HG03520 (cell line): ENCODE results near the gene MCM3AP.
A peak's percentile ranks its signal among the peaks of the same experiment; 100 is the strongest.
"Not testable (repeated sequence)": the region's sequence is repeated elsewhere in the genome, so short reads cannot be mapped to it uniquely, and the experiment has no call there.

Experiments used
- ATAC-seq: cut with Tn5 transposase; IDR thresholded peaks from one replicate; pipeline ENCODE4 v1.9.1; 2021; ENCODE audit warnings: mild to moderate bottlenecking, moderate library complexity; ENCODE audit not compliant: unreplicated experiment

MCM3AP gene

DNA sequence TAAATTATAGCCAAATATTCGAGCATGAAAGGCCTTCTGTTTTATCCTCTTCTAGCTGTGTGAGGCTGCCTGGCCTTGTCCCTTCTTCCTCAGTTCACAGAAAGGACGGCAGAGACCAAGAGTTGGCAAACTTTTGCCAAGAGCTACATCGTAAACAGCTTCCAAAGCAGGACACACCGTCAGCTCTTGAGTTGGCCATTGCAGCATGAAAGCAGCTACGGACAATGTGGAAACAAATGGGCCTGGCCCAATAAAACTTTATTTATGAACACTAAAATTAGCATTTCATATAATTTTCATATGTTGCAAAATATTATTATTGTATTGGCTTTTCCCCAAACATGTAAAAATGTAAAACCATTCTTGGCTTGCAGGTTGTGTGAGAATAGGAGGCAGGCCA lies 27.5 kb upstream of the MCM3AP start:
- no peak for ATAC-seq

DNA sequence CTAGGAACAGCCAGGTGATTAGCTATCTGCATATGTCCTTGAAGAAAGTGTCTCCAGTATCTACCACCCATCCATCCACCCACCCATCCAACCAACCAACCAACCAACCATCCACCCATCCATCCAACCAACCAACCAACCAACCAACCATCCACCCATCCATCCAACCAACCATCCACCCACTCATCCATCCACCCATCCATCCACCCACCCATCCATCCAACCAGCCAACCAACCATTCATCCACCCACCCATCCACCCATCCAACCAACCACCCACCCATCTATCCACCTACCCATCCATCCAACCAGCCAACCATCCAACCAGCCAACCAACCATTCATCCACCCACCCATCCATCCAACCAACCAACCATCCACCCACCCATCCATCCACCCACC lies 26.2 kb upstream of the MCM3AP start:
- no peak for ATAC-seq

DNA sequence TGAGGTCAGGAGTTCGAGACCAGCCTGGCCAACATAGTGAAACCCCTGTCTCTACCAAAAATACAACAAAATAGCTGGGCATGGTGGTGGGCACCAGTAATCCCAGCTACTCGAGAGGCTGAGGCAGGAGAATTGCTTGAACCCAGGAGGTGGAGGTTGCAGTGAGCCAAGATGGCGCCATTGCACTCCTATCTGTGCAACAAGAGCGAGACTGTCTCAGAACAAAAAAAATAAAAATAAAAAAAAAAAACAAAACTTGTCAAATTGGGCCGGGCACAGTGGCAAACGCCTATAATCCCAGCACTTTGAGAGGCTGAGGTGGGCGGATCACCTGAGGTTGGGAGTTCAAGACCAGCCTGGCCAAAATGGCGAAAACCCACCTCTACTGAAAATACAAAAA lies 24.8 kb upstream of the MCM3AP start:
- not testable (repeated sequence) for ATAC-seq

DNA sequence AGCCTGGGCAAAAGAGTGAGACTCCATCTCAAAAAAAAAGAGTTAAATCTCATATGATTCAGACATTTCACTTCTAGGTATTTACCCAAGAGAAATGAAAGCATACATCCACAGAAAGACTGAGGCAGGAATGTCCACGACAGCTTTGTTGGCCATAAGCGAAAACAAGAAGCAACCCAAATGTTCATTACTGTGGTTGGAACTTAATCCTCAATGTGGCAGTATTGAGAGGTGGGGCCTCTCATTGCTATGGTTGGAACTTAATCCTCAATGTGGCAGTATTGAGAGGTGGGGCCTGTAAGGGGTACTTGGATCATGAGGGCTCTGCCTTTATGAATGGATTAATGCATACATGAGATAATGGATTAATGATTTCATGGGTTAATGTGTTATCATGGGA lies 23.0 kb upstream of the MCM3AP start:
- ATAC-seq = no peak

DNA sequence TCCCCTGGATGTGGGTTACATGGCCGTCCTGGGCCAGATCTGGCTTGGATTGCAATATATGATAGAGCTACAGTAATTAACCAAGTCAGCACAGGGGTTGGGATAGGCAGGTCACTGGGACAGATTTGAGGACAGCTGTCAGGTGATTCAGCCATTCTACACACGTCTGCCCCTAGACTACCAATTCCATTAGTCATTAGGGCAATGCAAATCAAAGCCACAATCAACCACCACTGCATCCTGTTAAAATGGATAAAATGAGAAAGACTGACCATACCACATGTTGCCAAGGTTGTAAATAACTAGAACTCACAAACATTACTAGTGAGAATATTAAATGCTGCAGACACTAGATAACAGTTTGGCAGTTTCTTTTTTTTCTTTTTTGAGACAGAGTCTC lies 22.2 kb upstream of the MCM3AP start:
- ATAC-seq = no peak

DNA sequence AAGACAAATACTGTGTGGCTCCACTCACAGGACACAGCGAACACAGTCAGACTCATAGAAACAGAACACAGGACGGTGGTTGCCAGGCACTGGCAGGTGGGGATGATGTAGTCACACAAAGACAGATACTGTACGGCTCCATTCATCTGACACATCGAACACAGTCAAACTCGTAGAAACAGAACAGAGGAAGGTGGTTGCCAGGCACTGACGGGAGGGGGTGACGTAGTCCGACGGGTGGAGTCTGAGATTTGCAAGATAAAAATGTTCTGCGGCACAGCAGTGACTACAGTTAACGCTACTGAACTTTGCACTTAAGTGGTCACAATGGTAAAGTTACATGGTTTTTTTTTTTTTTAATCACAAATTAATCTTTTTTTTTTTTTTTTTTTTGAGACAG lies 19.5 kb upstream of the MCM3AP start:
- no peak for ATAC-seq

DNA sequence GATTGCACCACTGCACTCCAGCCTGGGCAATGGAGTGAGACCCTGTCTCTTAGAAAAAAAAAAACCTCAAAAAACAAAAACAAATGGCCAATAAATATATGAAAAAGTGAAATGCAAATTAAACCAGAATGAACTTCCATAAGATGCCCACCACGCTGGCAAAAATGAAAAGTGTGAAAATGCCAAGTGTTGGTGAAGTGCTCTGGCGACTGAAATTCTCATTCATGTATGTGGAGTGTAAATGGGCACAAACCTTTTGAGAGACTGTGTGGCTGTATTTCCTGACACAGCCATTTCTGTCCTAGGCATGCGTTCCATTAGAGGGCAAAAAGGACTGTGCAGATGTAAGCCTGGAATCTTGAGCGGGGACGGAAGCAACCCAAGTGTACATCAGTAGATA lies 19.0 kb upstream of the MCM3AP start:
- ATAC-seq = no peak

DNA sequence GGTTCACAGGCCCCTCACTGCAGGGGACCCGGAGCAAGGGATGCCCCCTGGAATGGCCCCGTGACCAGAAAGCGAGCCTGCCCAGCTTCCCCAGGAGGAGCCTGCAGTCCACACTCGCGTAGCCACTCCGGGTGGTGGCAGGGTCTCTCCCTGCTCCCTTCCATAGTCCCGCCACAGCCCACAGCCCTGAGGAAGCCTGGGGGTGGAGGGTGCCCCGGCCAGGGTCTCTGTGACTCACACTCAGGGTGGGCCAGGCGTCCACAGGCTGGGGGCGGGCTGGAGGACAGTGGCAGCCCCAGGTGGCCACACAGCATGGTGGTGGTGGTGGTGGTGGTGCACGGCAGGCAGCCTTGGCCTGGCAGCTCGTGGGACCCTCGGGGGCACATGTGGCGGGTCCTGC lies 16.3 kb upstream of the MCM3AP start:
- ATAC-seq = no peak

DNA sequence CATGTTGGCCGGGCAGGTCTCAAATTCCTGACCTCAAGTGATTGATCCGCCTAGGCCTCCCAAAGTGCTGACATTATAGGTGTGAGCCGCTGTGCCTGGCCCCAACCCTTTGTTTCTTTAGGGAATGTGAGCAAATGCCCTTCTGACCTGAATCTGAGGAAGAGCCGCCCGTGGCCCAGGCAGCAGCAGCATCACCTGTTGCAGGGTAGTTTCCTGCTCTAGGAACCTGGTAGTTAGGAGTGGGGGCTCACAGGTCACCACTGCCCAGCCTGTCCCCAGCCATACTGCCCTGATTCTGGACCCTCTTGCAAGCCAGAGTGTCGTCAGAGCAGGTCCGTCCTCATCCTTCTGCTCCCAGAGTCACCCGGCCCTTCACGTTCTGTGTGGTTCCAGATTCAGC lies 13.8 kb upstream of the MCM3AP start:
- no peak for ATAC-seq

DNA sequence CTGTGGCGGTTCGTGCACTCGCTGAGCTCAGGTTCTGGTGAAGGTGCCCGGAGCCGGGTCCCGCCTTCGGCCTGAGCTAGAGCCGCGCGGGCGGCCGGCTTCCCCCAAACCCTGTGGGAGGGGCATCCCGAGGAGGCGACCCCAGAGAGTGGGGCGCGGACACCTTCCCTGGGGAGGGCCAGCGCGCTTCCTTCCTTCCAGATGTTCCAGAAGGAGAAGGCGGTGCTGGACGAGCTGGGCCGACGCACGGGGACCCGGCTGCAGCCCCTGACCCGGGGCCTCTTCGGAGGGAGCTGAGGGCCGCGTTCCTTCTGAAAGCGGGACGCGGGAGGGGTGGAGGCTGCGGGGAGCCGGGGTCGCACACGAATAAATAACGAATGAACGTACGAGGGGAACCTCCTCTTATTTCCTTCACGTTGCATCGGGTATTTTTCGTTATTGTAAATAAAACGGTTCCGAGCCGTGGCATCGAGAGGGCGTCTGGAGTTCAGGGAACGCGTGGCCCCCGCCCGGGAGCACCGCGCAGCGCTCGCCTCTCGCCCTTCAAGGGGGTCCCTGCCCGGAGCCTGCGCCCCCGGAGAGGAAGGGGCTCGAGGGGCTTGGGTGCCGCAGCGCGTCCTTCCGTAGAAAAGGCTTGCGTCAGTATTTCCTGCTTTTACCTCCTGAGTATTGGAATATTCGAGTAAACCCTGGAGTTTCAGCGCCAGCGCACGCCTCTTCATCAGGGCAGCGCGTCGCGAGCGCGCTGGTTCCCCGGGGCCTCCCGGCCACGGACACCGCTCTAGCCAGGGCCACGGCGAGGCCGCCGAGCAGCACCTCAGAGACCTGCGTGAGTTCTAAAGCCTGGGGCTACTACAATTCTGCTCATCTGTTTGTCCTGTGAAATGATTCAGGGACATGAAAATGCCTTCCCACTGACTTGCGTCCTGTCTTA lies 12.2 kb upstream of the MCM3AP start:
- no peak for ATAC-seq

DNA sequence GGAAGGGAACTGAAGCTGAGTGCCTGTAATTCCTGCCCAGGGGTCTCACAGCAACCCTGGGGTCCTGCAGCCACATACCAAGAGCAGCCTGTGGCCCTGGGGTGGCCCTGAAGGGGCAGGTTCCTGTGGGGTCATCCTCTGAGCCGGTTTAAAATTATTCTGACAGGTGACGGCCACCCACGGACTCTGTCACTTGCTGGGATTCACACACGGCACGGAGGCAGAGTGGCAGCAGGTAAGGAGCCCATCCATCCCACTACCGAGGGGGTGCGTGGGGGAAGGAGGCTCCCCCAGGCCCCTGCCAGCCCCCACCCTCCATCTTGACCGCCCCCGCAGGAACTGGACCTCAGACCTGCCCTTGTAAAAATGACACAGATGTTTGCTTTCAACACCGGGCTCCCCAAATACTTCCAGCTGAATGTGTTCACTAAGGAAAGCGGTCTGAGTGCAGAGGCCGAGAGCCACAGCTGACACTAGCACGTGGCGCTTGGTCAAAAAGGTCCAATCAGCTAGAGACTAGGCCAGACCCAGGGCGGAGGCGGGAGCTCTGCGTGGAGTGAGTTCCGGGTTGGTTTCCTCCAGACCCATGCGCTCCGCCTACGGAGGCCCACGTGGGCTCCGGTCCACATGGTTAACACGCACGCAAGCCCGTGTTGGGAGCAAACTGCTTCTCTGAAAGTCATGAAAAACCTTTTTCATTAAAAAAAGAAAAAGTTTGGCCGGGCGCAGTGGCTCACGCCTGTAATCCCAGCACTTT lies 10.8 kb upstream of the MCM3AP start:
- no peak for ATAC-seq

DNA sequence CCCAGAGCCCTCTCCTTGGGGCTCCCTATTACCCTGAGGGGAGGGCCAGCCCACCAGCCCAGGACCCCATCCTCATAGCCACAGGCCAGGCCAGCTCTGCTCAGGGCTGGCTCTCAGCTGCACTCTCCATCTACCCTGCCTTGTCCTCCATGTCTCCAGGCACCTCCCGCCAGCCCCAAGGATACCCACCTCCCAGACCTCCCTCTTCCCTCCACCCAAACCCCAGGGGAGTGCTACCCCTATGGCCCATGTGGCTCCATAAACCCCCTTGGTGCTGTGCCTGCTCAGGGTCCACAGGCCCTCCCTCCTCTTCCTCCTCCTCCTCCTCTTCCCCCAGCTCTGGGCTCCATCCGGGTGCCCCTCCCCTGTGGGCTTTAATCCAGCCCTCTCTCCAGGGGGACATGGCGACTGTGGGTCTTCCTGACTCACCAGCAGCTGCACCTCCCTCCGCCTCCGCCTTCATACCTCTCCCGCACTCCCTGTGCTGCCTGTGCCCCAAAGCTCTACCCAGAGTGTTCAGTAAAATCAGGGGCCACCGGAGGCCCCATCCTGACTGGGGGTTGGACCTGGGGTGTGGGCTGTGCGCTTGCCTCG lies 9.9 kb upstream of the MCM3AP start:
- ATAC-seq = no peak

DNA sequence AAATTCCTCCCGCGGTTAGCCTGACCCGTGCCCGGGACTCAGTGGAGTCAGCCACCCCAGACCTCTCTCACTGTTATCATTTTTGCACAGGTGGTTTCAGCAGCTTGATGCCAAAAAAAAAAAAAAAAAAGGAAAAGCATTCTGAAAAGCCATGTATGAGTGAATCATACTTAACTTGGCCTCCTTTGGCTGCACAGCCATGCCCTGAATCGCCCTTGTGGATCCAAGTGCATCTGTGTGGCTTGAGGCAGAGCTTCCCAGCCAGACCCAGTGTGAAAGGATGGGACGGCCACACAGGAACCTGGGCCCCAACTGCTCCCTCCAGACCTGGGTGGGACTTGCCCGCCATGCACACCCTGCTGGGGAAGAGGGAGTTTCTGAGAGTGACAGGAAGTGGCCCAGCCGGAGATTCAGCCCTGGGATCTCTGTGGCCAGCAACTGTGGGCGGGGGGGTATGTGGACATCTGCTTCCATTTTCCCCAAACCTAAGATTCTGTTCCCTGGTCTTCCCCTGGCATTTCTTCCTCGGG lies 9.3 kb upstream of the MCM3AP start:
- no peak for ATAC-seq

DNA sequence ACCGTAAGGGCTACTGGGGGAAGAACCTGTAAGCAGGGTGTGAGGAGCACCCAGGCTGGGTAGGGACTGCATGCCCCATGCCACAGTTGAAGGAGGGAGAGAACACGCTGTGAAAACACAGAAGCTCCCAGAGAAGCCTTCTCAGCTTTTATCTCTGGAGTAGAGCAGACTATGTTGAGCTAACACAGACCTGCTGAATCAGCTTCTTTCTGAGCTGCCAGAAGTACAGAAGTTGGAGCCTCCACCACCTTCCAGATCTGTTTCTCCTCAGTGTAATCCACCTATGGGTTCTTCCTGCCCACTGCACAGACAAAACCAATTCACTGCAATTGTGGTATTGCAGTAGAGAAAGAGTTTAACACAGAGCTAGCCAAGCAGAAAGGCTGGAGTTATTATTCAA lies 6.2 kb upstream of the MCM3AP start:
- no peak for ATAC-seq

DNA sequence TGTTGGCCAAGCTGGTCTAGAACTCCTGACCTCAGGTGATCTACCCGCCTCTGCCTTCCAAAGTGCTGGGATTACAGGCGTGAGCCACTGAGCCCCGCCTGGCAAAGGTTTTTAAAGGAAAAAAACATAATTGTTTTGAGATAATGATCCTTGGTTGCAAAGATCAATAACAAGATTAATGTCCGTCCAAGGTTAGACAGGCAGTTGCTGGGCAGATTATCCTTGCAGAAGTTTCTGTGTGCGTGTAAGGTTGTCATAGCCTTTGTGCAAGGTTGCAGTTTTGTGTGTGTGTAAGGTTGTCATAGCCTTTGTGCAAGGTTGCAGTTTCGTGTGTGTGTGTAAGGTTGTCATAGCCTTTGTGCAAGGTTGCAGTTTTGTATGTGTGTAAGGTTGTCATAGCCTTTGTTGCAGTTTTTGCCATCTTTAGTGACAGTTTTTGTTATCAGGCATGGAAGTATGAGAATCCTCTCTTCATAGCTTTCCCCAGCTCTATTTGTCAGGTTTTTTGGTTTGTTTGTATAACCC lies 4.3 kb upstream of the MCM3AP start:
- no peak for ATAC-seq

DNA sequence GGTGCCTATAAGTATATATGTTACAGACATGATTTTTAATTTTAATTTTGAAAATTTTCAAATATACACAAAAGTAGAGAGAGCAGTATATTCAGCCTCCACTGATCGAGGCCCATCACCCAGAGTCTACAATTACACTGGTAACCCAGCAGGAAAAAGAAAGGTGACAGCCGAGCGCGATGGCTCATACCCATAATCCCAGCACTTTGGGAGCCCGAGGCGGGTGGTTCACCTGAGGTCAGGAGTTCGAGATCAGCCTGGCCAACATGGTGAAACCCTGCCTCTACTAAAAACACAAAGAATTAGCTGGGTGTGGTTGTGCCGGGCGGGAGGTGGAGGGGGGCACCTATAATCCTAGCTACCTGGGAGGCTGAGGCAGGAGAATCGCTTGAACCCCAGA lies 2.1 kb upstream of the MCM3AP start:
- ATAC-seq = no peak

DNA sequence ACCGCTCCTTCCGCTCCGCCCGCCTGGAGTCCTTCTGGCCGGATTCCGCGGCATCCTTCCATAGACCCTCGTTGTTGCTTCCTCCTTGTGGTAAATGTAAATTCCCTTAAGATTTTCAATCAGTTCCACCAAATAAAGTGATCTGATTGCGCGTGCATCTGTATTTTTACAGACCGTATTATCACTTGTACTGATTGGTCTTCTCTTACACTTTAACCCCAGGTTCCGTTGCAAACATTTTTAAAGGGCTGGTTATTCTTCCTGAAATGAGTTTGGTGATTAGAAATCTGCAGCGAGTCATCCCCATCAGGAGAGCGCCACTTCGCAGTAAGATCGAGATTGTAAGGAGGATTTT lies 1.2 kb upstream of the MCM3AP start:
- ATAC-seq = no peak

DNA sequence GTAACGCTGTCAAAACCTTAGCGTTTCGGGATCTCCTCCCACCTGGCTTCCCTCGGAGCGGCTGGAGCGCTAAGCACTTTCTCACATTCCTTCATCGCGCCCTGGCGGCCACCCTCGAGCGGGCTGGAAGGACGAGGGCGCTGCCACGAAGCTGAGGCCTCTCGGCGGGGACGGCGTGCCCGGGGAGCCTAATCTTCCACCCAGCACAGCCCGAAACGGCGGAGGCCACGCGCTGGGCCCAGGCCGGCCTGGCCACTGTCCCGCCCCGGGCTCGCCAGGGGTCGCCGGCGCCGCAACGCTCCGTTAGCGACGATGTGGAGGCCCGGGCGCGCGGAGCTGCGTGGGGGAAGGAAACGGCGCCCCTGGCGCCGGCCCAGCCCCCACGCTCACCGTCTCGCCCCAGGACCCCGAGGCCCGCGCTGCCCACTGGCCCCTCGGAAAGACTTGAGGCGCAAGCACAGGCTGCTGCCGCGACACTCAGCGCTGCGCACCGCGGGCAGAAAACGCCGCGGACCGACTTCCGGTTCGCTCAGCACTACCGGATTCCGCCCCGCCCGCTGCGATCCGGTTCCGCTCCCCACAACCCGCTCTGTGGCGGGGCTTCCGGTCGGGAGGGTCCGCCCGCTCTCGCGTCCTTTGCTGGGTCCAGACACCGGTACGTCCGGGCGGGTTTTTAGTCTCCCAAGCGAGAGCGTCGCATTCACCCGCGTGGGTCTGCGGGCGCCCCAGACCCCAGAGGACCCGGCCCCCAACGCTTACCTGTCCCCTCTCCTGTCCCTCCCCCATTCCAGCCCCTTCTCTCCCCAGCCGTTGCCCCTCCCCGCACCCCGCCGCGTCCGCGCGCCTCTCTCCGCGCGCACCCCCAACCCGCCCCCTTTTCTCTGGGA lies 593 bp upstream of the MCM3AP start, which contains the start of gene YBEY:
Gene YBEY, plus strand, starts transcription at position 582 of the 887 bp plus-strand sequence. CDS start 572 bp downstream, outside the sequence.
- ATAC-seq = peak; percentile 87

DNA sequence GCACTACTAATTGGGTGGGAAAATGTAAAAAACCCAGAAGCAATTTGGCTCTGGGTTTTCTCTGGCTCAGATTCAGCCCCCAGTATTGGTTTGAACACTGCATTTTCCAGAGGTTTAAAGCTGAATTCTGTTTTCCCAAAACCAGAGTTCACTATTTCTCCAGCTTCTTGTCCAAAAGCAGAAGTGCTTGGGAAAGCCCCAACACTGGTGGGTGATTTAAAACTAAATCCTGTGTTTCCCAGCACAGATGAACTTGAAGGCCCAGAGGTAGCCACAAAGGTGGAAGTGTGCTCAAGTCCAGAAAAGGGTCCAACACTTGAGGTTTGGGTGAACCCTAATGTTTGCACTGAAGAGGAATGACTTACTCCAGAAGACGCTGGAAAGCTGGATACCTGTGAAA lies 678 bp downstream of the MCM3AP start:
- ATAC-seq = no peak

DNA sequence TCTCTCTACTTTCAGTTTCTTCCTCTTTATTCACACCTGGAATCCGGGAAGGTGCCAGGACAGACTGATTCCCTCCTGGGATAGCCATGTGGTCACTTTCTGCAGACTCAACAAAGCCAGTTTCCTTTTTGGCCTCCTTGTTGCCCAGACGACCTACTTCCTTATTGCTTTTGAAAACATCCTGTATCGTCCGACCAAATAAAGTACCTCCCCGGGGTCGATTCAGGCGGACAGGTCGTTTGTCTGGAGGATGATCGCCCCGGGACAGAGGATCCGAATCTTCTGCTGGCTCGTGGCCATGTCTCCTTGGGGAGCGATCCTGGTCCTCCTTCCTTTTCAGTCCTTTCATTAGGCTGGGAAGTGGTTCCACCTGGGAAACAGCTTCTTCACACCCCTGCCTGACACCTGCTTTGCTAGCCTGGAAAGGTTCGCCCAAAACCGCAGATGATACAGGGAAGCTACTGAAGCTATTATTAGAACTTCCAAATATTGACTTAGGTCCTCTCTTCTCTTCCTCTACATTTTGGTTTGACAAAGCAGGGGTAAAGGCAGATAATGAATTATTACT lies 1.2 kb downstream of the MCM3AP start:
- ATAC-seq = no peak
